Measurements from ENCODE around the gene TSC22D4.

Gene TSC22D4

DNA sequence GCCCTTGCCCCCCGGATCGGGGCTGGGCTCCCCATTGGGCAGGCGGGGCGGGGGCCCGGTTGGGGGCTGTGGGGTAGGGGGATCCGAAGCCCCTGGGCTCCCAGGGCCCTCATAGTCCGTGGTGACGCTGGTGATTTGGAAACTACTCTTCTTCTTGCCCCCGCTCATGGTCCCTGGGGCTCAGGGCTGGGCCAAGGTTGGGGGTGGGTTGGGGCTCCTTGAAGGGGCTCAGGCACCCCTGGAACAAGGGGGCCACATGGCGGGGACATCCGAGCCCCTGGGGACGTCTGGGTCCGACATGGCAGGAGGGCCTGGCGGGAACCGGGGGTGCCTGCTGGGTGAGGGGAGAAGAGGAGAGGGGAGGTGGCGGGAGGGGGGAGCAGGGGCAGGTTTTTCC is 1.1 kb downstream of the TSC22D4 start:
- TF ChIP-seq, protein P1, sequence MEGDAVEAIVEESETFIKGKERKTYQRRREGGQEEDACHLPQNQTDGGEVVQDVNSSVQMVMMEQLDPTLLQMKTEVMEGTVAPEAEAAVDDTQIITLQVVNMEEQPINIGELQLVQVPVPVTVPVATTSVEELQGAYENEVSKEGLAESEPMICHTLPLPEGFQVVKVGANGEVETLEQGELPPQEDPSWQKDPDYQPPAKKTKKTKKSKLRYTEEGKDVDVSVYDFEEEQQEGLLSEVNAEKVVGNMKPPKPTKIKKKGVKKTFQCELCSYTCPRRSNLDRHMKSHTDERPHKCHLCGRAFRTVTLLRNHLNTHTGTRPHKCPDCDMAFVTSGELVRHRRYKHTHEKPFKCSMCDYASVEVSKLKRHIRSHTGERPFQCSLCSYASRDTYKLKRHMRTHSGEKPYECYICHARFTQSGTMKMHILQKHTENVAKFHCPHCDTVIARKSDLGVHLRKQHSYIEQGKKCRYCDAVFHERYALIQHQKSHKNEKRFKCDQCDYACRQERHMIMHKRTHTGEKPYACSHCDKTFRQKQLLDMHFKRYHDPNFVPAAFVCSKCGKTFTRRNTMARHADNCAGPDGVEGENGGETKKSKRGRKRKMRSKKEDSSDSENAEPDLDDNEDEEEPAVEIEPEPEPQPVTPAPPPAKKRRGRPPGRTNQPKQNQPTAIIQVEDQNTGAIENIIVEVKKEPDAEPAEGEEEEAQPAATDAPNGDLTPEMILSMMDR (IDR thresholded peaks at IDR 0.05; ENCODE audit: low read depth, low read length, missing control alignments): no peak
- H3K4me3 ChIP-seq (ENCODE audit: low read depth, low read length): peak overlapping the region; percentile 70
- DNase-seq (ENCODE audit: low read depth): no peak

DNA sequence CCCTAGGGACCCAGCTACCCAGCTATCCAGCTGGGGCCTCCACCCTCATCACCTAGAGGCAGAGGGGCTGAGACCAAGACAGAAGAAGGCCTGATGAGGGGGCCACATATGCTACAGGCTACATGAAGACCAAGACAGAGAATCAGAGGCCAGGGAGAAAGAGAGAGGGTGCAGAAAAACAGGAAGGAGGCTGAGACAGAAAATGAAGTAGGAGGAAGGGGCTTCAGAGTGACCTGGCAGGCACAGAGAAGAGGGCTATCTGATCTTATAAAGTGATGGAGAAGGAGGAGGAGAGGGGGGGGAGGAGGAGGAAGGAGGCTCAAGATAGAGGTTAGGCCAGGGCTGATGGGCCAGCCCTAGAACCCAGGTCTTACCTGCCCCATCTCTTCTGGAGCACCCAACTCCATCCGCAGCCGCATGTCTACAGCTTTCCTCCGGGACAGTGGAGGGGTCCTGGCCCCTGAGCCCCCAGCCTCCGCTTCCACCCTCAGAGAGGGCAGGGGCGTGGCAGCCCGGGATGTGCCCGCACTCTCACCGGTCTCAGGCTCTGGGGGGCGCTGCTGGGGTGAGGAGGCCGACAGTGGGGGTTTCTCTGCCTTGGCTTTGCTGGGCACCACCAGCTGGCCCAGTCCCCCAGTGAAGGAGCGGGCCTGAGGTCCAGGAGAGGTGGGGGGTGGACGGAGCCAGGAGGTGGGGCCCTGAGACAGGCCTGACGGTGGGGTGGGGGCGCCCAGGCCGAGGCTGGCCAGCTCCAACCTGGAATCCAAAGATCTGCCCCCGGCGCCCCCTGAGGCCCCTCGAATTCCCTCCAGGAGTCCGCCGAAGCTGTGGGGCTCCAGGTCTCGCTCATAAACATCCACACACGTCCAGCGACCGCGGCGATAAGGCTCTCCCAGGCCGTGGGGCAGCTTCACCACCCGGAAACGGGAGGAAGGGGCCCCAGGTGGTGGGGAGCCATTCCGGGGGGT is 1.8 kb downstream of the TSC22D4 start:
- TF ChIP-seq, protein P1 (IDR thresholded peaks at IDR 0.05; ENCODE audit: low read depth, low read length, missing control alignments): peak; percentile 56
- no peak for DNase-seq (ENCODE audit: low read depth)
- H3K4me3 ChIP-seq (ENCODE audit: low read depth, low read length): peak overlapping the region; percentile 70

DNA sequence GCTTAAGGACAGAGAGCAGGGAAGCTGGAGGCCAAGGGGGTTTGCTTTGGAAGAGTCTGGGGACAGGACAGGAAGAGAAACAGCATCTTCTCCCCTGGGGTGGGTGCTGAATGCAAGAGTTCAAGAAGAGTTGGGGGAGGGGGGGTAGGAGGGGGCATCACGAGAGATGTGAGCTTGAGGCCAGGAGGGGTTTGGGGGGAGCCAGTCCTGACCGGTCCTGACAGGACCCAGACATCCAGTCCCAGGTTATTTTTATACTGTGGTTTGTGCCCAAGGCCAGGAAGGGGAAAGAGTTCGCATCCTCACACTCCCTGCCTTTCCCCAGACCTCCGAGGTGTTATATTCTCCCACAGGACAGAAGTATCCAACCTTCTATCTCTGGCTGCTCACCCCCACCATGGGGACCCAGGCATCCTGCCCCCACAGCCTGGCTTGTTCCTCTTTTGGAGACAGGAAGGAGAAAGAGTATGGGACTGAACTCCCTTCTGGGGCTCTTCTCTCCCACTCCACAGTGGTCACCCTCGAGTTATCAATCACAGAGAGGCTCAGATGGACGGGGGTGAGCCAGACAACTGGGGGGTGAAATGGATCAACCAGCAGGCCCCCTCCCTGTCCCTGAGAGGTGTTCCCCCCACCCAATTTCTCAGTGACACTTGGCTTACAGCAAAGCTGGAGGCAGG is 2.8 kb downstream of the TSC22D4 start:
- no peak for DNase-seq (ENCODE audit: low read depth)
- TF ChIP-seq, protein P1 (IDR thresholded peaks at IDR 0.05; ENCODE audit: low read depth, low read length, missing control alignments): no peak
- peak overlapping the region; percentile 70 for H3K4me3 ChIP-seq (ENCODE audit: low read depth, low read length)

DNA sequence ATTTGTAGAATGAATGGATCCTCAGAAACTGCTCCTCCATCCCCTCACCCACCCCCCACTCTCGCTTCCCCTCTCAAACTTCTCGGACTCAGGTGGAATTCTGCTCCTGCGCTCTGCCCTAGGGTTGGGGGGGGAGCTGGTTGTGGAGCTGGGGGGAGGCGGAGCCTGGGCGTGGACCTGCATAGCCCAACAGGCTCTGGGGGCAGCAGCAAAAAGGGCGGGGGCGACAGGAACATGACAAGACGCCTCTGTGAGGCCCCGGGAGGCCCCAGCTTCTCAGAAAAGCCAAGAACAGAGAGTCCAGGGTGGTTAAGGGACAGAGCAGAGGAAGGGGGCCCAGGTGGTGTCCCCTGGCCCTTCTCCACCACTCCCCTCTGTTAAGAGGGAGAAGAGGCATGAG is 3.5 kb downstream of the TSC22D4 start:
- H3K4me3 ChIP-seq (ENCODE audit: low read depth, low read length): peak overlapping the region; percentile 70
- TF ChIP-seq, protein P1 (IDR thresholded peaks at IDR 0.05; ENCODE audit: low read depth, low read length, missing control alignments): no peak
- no peak for DNase-seq (ENCODE audit: low read depth)

DNA sequence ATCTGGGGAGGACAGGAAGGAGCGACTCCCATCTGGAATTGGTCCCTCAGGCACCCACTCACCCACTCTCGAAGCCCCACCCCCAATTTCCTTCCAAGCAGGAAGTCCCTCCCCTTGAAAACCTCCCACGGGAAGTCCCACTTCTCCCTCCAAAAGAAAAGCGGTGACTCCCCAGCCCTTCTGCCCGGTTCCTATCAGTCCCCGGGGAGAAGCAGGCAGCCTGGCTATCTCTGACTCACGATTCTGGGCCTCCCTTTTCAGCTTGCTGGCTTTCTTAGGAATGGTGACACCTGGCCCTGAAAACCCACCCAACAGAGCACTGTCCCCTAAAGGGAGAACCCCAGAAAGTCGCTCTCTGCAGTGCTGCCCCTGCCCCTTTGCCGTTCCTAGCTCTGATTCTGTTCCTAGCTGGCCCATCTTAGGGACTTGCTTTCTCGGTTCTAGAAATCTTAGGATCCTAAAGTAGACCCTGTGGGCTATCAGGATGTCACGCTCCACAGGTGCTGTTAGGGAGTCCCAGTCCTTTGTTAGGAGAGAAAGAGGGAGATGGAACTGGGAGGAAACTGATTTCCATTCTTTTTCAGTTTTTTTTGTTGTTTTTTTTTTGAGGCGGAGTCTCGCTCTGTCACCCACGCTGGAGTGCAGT is 6.0 kb downstream of the TSC22D4 start:
- no peak for DNase-seq (ENCODE audit: low read depth)
- TF ChIP-seq, protein P1 (IDR thresholded peaks at IDR 0.05; ENCODE audit: low read depth, low read length, missing control alignments): no peak
- H3K4me3 ChIP-seq (ENCODE audit: low read depth, low read length): peak overlapping the region; percentile 13

DNA sequence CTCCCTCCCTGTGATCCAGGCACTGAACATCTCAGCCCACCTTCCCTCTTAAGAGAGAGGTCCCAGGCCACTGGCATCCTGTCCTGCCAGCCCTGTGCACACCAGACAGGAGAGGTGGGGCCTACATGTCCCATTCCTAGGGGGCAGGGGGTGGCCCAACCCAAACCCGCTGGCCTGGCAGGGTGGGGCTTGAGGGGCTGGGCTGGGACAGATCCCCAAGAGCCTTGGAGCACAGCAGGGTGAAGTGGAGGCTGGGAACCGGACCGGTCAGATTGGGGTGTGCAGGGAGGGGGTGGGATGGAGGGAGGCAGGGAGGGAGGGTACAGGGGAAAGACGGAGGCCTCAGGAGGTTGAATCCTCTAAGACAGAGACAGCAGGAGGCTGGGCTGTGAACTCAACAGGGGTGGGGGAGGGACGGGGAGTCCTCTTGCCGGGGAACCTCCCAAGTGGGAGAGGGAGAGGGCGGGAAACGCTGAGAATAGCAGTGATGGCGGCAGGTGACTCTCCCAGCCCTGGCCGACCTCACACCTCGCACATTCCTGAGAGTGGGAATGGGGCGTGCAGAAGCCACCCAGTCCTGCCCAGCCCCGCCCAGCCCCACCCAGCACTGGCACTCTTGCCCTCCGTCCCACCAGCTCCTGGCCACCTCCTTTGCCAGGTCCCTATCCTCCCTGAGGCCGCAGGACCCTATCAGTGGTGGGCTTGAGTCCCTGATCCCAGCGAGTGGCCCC is 6.7 kb downstream of the TSC22D4 start:
- DNase-seq (ENCODE audit: low read depth): no peak
- H3K4me3 ChIP-seq (ENCODE audit: low read depth, low read length): no peak overlapping the region
- TF ChIP-seq, protein P1 (IDR thresholded peaks at IDR 0.05; ENCODE audit: low read depth, low read length, missing control alignments): no peak
